CD4-positive, alpha-beta T cell treated with Interleukin-10 for 1 hour (primary cell): ENCODE data around the gene WASF1.
"Not testable (repeated sequence)": the region's sequence is repeated elsewhere in the genome, so short reads cannot be mapped to it uniquely, and the experiment has no call there.

Experiments used
- DNase-seq: peaks from one replicate; pipeline ENCODE4 v3.0.0-alpha.2; 2020

WASF1 gene

GRCh38 chr6:110170081-110170480 is 9.4 kb downstream of the WASF1 start:
- DNase-seq, result no peak

GRCh38 chr6:110158479-110158878 is 21.0 kb downstream of the WASF1 start:
- DNase-seq, result no peak

DNA sequence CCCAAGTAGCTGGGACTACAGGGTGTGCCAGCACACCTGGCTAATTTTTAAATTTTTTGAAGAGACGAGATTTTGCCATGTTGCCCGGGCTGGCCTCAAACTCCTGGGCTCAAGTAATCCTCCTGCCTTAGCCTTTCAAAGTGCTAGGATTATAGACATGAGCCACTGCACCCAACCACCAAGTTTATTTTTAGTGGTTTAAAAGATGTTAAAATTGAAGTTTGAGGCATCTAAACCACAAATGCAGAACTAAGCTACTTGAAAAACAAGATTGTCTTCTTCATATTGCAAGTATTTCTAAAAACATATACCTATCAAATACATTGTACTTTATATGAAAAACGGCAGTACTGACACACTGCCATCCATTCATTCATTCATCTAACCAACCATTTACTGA is 31.6 kb downstream of the WASF1 start:
- DNase-seq, result no peak

DNA sequence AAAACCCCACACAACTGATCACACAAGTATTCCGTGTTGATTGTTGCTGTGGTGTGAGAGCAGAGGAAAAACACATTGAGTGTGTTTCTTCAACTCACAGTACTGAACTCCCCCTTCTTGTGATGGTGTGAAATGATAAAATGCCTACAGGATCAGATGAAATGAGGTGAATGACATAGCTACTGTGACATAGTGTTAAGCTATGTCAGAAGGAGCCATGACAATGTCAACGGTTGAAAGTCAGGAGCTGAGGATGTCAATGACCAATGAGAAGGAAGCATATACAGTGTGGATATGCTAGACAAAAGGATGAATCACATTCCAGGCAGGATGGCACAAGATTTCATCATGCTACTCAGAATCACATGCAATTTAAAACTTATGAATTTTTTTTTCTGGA is 38.8 kb downstream of the WASF1 start:
- DNase-seq, result no peak

DNA sequence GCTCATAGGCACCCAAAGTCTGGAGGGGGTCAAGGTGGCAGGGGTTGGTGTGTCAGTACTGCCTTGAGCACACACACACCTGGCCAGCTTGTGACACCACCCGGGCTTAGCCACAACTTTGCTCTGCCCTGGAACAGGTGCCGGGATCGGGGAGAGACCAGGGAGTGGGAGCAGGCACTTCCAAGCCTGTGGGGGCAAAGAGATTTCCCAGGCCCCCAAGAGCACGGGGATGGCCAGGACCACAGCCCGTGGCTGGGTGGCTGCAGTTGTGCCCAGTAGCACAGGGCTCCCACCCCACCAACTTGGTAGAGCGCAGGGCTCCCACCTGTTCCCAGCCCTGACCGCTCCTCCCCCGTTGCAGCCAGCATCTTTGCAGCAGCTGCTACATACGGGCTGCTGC is 40.4 kb downstream of the WASF1 start:
- no peak for DNase-seq

DNA sequence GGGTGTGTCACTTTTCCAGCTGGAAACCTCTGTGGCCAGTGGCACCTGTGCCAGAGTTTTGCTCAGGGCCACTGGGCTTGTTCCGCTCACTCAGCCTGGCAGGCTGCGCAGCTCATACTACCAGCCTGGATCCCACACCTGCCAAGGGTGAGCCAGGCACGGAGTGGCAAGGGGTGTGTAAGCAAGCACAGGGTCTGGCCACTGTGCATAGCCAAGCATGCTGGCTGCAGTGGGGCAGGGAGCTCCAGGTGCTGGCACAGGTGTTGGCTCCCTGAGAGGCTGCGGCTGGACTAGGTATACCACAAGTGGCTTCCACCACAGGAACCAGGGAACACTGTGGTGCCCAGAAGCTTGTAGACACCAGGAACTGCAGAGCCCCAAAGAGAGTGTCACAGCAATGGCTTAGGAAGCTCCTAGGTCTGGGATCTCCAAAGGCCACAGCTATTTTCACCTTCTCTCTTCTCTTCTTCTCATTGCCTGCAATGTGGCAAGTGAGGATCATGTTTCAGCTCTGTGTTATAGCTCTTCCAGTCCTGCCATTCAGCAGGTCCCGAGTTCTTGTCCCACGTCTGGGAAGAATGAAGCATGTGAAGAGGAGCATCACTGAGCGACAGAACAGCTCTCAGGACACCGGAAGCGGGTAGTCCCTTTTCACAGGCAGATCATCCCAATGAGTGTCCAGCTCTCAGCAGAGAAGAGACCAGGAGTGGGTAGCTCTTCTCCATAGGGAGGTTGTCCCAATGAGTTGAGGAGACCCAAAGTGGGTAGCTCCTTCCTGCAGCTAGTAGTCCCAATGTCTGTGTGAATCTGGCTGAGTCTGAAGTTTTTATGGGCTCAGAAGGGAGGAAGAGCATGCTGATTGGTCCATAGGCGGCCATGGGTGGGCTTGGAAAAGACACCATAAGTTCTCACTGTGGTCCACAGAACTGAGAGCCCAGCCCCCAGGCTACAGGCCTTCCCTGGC is 41.3 kb downstream of the WASF1 start:
- DNase-seq, result no peak

DNA sequence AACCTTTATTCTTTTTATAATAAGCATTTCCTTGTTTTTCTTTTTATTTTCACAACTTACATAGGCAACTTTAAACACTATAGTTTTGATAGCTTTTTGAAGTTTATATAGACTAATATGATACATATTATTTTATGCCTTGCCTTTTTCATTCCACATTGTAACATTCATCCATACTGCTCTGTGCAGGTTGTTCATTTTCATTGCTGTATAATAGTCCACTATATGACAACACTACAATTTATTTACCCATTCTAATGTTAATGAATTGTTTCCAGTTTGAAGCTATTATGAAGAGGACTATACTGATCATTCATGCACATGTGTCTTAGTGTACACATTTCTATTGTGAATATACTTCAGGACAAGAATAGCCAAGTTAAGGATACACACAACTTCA is 49.1 kb downstream of the WASF1 start:
- DNase-seq, result no peak

DNA sequence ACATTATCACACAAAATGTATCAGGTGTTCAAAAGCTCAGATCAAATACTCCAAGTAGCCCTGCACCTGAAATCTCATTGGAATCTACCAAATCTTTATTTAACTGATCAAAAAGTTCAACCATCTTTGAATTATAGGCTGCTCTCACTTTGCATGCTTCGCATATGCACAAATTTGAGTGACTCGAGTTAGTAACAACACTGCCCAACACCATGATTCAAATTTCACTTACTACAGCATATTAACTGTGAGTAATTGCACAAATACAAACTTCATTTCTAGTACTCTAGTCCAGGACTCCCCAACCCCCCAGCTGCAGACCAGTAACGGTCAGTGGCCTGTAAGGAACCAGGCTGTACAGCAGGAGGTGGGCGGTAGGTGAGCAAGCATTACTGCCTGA is 51.1 kb downstream of the WASF1 start:
- no peak for DNase-seq

DNA sequence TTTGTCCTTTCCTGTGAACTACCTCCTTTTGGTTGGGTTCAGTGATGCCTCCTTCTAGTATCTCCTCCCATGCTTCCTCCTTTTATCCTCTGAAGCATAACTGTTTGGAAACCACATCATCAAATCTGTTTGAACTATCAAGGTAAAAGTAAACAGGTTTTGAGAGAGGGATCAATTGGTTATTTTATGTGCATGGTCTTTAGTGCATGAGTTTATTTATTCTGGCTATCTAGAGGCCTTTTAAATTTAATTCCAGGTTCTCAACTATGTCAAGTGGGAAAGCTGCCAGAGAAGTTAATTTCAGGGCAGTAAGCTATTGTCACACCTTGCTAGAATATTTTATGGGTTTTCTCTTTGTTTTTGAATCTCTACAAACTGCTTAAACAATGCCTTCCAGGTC is 54.1 kb downstream of the WASF1 start:
- DNase-seq, result no peak

DNA sequence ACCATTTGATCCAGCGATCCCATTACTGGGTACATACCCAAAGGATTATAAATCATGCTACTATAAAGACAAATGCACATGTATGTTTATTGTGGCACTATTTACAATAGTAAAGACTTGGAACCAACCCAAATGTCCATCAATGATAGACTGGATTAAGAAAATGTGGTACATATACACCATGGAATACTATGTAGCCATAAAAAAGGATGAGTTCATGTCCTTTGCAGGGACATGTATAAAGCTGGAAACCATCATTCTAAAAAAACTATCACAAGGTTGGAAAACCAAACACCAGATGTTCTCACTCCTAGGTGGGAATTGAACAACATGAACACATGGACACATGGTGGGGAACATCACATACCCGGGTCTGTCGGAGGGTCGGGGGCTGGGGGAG is 57.8 kb downstream of the WASF1 start:
- not testable (repeated sequence) for DNase-seq

- DNase-seq, result no peak
These were observed 63.2 kb downstream of the WASF1 start for GRCh38 chr6:110116258-110116657.

GRCh38 chr6:110114004-110114403 is 65.5 kb downstream of the WASF1 start:
- DNase-seq, result no peak

- DNase-seq, result no peak
These were observed 74.2 kb downstream of the WASF1 start for GRCh38 chr6:110105296-110105695.

GRCh38 chr6:110103260-110103659 is 76.2 kb downstream of the WASF1 start:
- no peak for DNase-seq

- no peak for DNase-seq
These were observed 77.1 kb downstream of the WASF1 start for GRCh38 chr6:110102411-110102810.

GRCh38 chr6:110101885-110102284 is 77.6 kb downstream of the WASF1 start:
- DNase-seq, result no peak

DNA sequence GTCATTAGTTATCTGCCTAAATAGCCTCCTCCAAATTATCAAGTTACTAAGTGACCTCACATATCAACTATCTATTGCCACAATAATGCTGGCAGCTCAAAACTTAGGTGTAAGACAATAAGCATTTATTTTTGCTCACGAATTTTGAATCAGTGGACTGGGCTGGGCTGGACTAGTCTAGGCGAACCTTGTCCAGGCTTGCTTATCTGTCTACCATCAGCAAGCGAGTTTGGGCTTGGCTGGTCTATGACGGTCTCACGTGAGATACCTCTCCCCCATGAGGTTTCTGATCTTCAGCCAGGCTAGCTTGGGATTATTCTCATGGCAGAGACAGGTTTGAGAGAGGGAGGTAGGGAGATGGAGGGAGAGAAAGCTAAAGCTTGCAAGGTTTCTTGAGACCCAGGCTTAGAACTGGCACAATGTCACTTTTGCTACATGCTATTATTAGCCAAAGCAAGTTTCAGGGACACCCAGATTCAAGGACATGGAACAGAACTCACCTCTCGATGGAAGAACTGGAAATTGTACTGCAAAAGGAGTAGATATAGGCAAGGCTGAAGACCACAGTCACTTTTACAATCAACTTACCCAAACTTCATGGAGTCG is 80.9 kb downstream of the WASF1 start:
- DNase-seq, result no peak

GRCh38 chr6:110097443-110097842 is 82.0 kb downstream of the WASF1 start:
- DNase-seq, result no peak

- DNase-seq, result no peak
These were observed 83.5 kb downstream of the WASF1 start for GRCh38 chr6:110095935-110096334.

GRCh38 chr6:110095101-110095500 is 84.4 kb downstream of the WASF1 start:
- DNase-seq, result no peak

GRCh38 chr6:110093981-110094380 is 85.5 kb downstream of the WASF1 start:
- DNase-seq, result no peak

- no peak for DNase-seq
These were observed 88.6 kb downstream of the WASF1 start for GRCh38 chr6:110090876-110091275.

DNA sequence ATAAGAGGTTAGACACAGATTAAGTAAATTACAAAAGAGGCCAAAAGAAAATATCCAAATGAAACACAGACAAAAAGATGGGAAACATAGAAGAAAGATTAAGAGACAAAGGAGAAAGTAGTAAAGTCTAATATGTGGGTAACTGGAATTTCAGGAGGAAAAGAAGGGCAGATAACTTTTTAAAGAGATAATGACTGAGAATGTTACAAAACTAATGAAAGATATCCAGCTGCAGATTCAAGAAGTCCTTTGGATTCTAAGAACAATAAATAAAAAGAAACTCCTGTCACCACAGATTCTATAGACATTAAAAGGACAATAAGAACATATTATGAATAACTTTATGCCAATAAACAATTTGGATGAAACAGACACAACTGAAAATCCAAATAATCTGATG is 90.1 kb downstream of the WASF1 start:
- no peak for DNase-seq

DNA sequence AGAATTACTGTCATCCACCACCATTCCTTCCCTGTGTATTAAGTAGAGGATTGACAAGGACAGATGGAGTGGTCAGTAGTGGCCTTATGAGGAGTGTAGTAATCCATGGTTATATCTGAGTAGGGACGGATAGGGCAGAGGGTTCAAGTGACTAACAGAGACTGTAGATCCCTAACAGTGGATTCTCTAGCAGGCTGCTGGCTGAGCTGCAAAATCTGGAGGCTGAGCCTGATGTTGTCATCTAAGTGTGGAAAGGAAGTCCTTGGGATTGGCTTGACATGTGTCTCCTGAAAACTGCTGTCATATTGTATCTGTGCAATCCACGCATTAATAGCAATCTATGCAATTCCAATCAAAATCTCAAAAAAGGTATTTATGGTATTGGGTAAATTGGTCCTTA is 94.2 kb downstream of the WASF1 start:
- no peak for DNase-seq
